PC-9 (cell line): ENCODE results near the gene COL4A3.

Source experiments
- EZH2 ChIP-seq: fragments of 200-600 bp; sonication (generic); IDR thresholded peaks from 2 replicates; pipeline ENCODE4 v1.8.0; 2017; ENCODE audit warnings: antibody characterized with exemption, low read depth
- TF ChIP-seq, protein P1 (sequence below): fragments of 200-600 bp; sonication (generic); conservative IDR thresholded peaks from 2 replicates; pipeline ENCODE4 v1.6.1; 2017; ENCODE audit warnings: mixed run types, antibody characterized with exemption, mild to moderate bottlenecking, moderate library complexity

DNA sequence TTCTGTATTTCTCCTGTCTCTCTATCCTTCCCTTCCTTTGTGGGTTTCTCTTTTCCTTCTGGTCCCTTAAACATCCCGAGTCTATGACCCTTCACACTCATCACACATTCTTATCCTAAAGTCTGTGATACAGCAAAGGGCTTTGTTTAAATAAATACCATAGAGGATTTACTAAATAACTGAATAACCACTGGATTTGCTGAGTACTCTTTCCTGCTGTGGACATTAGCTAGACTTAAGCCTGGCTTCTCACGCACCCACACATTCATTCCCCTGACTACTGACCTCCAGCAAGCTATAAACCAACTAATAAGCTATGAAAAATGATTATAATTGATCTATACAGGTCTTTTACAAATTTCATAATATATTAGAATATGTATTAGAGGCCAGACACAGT is 76.6 kb downstream of the COL4A3 start:
- TF ChIP-seq, protein P1, sequence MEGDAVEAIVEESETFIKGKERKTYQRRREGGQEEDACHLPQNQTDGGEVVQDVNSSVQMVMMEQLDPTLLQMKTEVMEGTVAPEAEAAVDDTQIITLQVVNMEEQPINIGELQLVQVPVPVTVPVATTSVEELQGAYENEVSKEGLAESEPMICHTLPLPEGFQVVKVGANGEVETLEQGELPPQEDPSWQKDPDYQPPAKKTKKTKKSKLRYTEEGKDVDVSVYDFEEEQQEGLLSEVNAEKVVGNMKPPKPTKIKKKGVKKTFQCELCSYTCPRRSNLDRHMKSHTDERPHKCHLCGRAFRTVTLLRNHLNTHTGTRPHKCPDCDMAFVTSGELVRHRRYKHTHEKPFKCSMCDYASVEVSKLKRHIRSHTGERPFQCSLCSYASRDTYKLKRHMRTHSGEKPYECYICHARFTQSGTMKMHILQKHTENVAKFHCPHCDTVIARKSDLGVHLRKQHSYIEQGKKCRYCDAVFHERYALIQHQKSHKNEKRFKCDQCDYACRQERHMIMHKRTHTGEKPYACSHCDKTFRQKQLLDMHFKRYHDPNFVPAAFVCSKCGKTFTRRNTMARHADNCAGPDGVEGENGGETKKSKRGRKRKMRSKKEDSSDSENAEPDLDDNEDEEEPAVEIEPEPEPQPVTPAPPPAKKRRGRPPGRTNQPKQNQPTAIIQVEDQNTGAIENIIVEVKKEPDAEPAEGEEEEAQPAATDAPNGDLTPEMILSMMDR: no peak
- no peak for TF ChIP-seq EZH2
